ENCODE results near the gene KIF18B. TPM values are rescaled to one million over a fixed set of nuclear protein-coding genes. Genes with fewer than 3 reads are reported as not detected.
"Not testable (repeated sequence)": the region's sequence is repeated elsewhere in the genome, so short reads cannot be mapped to it uniquely, and the experiment has no call there.

The KIF18B gene
- total RNA-seq, 2 experiments from 2014 or later, result 42.2 to 126 TPM

GRCh38 chr17:44952946-44953475 is 5.4 kb upstream of the KIF18B start:
- Histone ChIP-seq H3K4me1 (ENCODE audit: insufficient read depth, low read length, poor library complexity, severe bottlenecking) (peaks cover 4% of the 10 kb centered on the region), H2AFZ (ENCODE audit: low read length) (no peak overlapping the region), H3K4me2 (ENCODE audit: low read length) (no peak overlapping the region), H3K9me2 (ENCODE audit: insufficient read depth, low read length) (no peaks in the 10 kb centered on the region), H3K79me2 (ENCODE audit: insufficient read depth, low read depth, low read length) (no peaks in the 10 kb centered on the region), H3K4me3 (ENCODE audit: low read depth, low read length, poor library complexity, severe bottlenecking) (no peak overlapping the region), H3K9me3 (ENCODE audit: low read length) (no peaks in the 10 kb centered on the region), H4K20me1 (ENCODE audit: insufficient read depth, low read length) (no peaks in the 10 kb centered on the region), H3K36me3 (ENCODE audit: insufficient read depth, low read length) (no peaks in the 10 kb centered on the region), H3K27ac (ENCODE audit: low read depth, low read length, poor library complexity, severe bottlenecking) (no peak overlapping the region)
- intact Hi-C loops (cut with micrococcal nuclease; ENCODE audit: unreplicated experiment), result no loop called here
- POLR2A ChIA-PET, result no interaction called here
- no peak for TF ChIP-seq EZH2phosphoT487 (IDR thresholded peaks at IDR 0.05; ENCODE audit: borderline replicate concordance, low read depth, low read length)
- TF ChIP-seq, protein P1, sequence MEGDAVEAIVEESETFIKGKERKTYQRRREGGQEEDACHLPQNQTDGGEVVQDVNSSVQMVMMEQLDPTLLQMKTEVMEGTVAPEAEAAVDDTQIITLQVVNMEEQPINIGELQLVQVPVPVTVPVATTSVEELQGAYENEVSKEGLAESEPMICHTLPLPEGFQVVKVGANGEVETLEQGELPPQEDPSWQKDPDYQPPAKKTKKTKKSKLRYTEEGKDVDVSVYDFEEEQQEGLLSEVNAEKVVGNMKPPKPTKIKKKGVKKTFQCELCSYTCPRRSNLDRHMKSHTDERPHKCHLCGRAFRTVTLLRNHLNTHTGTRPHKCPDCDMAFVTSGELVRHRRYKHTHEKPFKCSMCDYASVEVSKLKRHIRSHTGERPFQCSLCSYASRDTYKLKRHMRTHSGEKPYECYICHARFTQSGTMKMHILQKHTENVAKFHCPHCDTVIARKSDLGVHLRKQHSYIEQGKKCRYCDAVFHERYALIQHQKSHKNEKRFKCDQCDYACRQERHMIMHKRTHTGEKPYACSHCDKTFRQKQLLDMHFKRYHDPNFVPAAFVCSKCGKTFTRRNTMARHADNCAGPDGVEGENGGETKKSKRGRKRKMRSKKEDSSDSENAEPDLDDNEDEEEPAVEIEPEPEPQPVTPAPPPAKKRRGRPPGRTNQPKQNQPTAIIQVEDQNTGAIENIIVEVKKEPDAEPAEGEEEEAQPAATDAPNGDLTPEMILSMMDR (conservative IDR thresholded peaks at IDR 0.05; ENCODE audit: low read length), result no peak
- CTCF ChIA-PET (ENCODE audit: unreplicated experiment), result no interaction called here
- no peak for DNase-seq (ENCODE audit: low spot score)
- BruUV-seq (replicated peaks), result no TSS peak

DNA sequence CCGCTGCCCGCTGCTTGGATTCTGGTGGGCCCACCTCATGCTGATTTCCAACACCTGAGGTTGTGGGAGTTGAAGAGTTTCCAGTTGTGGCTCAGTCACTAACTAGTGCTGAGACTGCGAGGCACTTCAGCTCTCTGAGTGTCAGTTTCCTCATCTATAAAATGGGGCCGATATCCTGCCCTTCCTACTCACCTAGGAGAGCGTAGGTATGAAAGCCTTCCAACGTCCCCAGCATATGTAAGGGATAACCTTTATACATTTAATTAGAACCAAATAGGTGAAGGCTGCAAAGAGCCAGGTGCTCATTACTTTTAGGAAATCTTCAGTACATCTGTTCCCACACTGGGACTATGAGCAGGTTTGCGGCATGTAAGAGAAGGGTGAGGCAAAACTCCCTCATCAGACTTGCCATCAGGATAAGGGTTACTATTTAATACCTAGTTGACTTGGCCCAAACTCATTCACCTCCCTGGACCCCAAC is 782 bp upstream of the KIF18B start:
- no peak for DNase-seq (ENCODE audit: low spot score)
- ChIA-PET POLR2A (no interaction called here), CTCF (ENCODE audit: unreplicated experiment) (no interaction called here)

GRCh38 chr17:44945652-44946051 is 1.9 kb downstream of the KIF18B start:
- H3K9me3 ChIP-seq (ENCODE audit: low read length); CTCF ChIA-PET (ENCODE audit: unreplicated experiment); H4K20me1 ChIP-seq (ENCODE audit: insufficient read depth, low read length); H3K27ac ChIP-seq (ENCODE audit: low read depth, low read length, poor library complexity, severe bottlenecking); H2AFZ ChIP-seq (ENCODE audit: low read length); H3K9me2 ChIP-seq (ENCODE audit: insufficient read depth, low read length); BruUV-seq (replicated peaks); DNase-seq (ENCODE audit: low spot score): not testable (repeated sequence)
- H3K4me2 ChIP-seq (ENCODE audit: low read length), result peak overlapping the region; percentile 79
- H3K4me1 ChIP-seq (ENCODE audit: insufficient read depth, low read length, poor library complexity, severe bottlenecking), result peaks cover 37% of the 10 kb centered on the region
- H3K4me3 ChIP-seq (ENCODE audit: low read depth, low read length, poor library complexity, severe bottlenecking), result peak overlapping the region; percentile 82
- peaks cover 61% of the 10 kb centered on the region for H3K36me3 ChIP-seq (ENCODE audit: insufficient read depth, low read length)
- H3K79me2 ChIP-seq (ENCODE audit: insufficient read depth, low read depth, low read length), result peaks cover 68% of the 10 kb centered on the region
- POLR2A ChIA-PET, result interaction anchor here (0.6 to 1.3 kb wide), 3 partner anchors 22 to 161 kb away, joined by 4 to 5 read pairs (median 4); partner anchors contain the start of gene C1QL1
- intact Hi-C loops (cut with micrococcal nuclease; ENCODE audit: unreplicated experiment), result loop anchor here (2.0 kb wide), 1 partner anchor 47 kb away; the partner anchor contains the start of gene EFTUD2

More for the DNA sequence above, 782 bp upstream of the KIF18B start:
- Histone ChIP-seq H3K36me3 (ENCODE audit: insufficient read depth, low read length) (peaks cover 34% of the 10 kb centered on the region), H3K4me1 (ENCODE audit: insufficient read depth, low read length, poor library complexity, severe bottlenecking) (peaks cover 25% of the 10 kb centered on the region), H3K4me3 (ENCODE audit: low read depth, low read length, poor library complexity, severe bottlenecking) (peak overlapping the region; percentile 82), H3K9me2 (ENCODE audit: insufficient read depth, low read length) (no peaks in the 10 kb centered on the region), H2AFZ (ENCODE audit: low read length) (peak overlapping the region; percentile 47; the same call in 1 of the 2 replicates), H3K27ac (ENCODE audit: low read depth, low read length, poor library complexity, severe bottlenecking) (peak overlapping the region; percentile 77), H3K4me2 (ENCODE audit: low read length) (peak overlapping the region; percentile 72), H3K9me3 (ENCODE audit: low read length) (no peaks in the 10 kb centered on the region), H4K20me1 (ENCODE audit: insufficient read depth, low read length) (no peaks in the 10 kb centered on the region), H3K79me2 (ENCODE audit: insufficient read depth, low read depth, low read length) (peaks cover 41% of the 10 kb centered on the region)
- TF ChIP-seq, protein P1 (conservative IDR thresholded peaks at IDR 0.05; ENCODE audit: low read length), result no peak
- TF ChIP-seq EZH2phosphoT487 (IDR thresholded peaks at IDR 0.05; ENCODE audit: borderline replicate concordance, low read depth, low read length), result no peak
- intact Hi-C loops (cut with micrococcal nuclease; ENCODE audit: unreplicated experiment), result no loop called here
- BruUV-seq (replicated peaks), result no TSS peak

Measured in OCI-LY7 (cell line).